Measurements from ENCODE around the gene VSNL1. TPM values are rescaled to one million over a fixed set of nuclear protein-coding genes. Genes with fewer than 3 reads are reported as not detected.

The VSNL1 gene
- polyA plus RNA-seq, 1 of the 3 experiments (the other 2 are of a cell fraction) = 1.3 TPM

DNA sequence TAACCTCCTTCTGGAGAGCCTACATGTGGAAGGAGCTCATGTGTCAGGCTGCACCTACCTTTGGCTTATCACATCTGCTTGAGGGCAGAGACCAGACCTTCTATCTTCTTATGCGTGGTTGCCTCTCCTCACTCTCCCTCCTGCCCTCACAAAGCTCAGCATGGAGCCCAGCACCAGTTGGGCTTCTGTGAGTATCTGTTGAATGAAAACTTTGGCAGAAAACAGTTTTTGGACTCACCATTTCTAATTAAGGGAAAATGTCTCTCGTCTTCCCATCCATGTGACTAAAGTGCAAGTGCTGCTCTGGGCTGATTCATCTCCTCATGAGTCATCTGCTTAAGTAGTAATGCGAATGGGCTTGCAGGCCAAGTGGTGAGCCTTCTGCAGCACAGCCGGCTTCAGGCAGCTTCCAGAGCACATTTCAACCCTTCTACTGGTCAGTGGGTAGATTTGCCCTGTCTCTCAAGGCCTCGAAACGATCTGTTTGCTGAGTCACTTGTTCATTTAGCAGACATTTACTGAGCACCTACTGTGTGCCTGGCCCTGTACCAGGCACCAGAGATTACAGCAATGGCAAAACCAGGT is 102.6 kb downstream of the VSNL1 start:
- no peak for DNase-seq
- peak overlapping the region; percentile 30 for H3K4me2 ChIP-seq
- H3F3A ChIP-seq (replicated peaks; ENCODE audit: insufficient read depth) = peaks cover 11% of the 10 kb centered on the region
- H3K27ac ChIP-seq (ENCODE audit: low read depth in 2 of 2, low read length in 1 of 2) = peak overlapping the region in 1 of 2 experiments; percentile 76; a peak in 2 of 4 replicates
- CTCF ChIA-PET = interaction anchor here (0.9 to 23.6 kb wide), 2 partner anchors 9 to 27 kb away, joined by 4 to 471 read pairs; no protein-coding TSS in a partner anchor
- H3K9me2 ChIP-seq = no peaks in the 10 kb centered on the region
- H3K4me1 ChIP-seq (ENCODE audit: control insufficient read depth in 1 of 2, insufficient read depth in 2 of 2, low read depth in 1 of 2, low read length in 1 of 2) = peaks cover 0 to 30% of the 10 kb centered on the region in 2 experiments; a peak in 2 of 4 replicates
- no peaks in the 10 kb centered on the region for H3K79me2 ChIP-seq (ENCODE audit: insufficient read depth)
- H3K9me3 ChIP-seq = no peaks in the 10 kb centered on the region
- H3K4me3 ChIP-seq (ENCODE audit: low read depth in 2 of 2, low read length in 1 of 2) = no peak overlapping the region
- H3K9ac ChIP-seq = no peak overlapping the region; the same call in 1 of the 2 replicates
- 19% methylated on average over 6 of the region's 6 CpGs for WGBS (ENCODE audit: low lambda C conversion rate)
- H2AFZ ChIP-seq (ENCODE audit: low read depth) = peak overlapping the region; percentile 92
- POLR2A ChIA-PET = no interaction called here
- H3K36me3 ChIP-seq (replicated peaks in 1 of 2; ENCODE audit: control insufficient read depth in 1 of 2, insufficient read depth in 2 of 2, low read length in 1 of 2) = no peaks in the 10 kb centered on the region
- H4K20me1 ChIP-seq (ENCODE audit: insufficient read depth) = no peaks in the 10 kb centered on the region
- H3K27me3 ChIP-seq (ENCODE audit: insufficient read depth) = no peaks in the 10 kb centered on the region
- TF ChIP-seq, protein P1, sequence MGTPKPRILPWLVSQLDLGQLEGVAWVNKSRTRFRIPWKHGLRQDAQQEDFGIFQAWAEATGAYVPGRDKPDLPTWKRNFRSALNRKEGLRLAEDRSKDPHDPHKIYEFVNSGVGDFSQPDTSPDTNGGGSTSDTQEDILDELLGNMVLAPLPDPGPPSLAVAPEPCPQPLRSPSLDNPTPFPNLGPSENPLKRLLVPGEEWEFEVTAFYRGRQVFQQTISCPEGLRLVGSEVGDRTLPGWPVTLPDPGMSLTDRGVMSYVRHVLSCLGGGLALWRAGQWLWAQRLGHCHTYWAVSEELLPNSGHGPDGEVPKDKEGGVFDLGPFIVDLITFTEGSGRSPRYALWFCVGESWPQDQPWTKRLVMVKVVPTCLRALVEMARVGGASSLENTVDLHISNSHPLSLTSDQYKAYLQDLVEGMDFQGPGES (IDR thresholded peaks at IDR 0.05; ENCODE audit: low read depth, low read length) = no peak
- TF ChIP-seq EP300 (IDR thresholded peaks at IDR 0.05; ENCODE audit: borderline replicate concordance in 1 of 2, low read depth in 1 of 2, low read length in 1 of 2) (peak in 1 of 2 experiments; percentile 65; a peak in 1 of 4 replicates), TEAD4 (IDR thresholded peaks at IDR 0.05; ENCODE audit: borderline replicate concordance, insufficient read depth) (no peak), YY1 (IDR thresholded peaks at IDR 0.05; ENCODE audit: low read depth) (no peak; the same call in 1 of the 2 replicates), POLR2AphosphoS5 (IDR thresholded peaks at IDR 0.05; ENCODE audit: low read depth, low read length) (peak; percentile 80; the same call in 1 of the 2 replicates), GATA2 (CRISPR knock-in tag; IDR thresholded peaks at IDR 0.05) (no peak), EZH2phosphoT487 (IDR thresholded peaks at IDR 0.05; ENCODE audit: borderline replicate concordance, low read depth) (no peak), RAD21 (IDR thresholded peaks at IDR 0.05; ENCODE audit: low read length) (no peak), GABPA (IDR thresholded peaks at IDR 0.05; ENCODE audit: low read depth) (no peak), RXRA (IDR thresholded peaks at IDR 0.05; ENCODE audit: borderline replicate concordance, low read depth) (no peak), SIN3A (IDR thresholded peaks at IDR 0.05; ENCODE audit: borderline replicate concordance, low read depth, low read length) (peak; percentile 45; the same call in 1 of the 2 replicates), MEF2A (IDR thresholded peaks at IDR 0.05; ENCODE audit: borderline replicate concordance, low read depth) (no peak; the same call in 1 of the 2 replicates), NFIC (IDR thresholded peaks at IDR 0.05; ENCODE audit: borderline replicate concordance) (peak; percentile 72), TCF12 (IDR thresholded peaks at IDR 0.05) (peak; percentile 87), RFX5 (IDR thresholded peaks at IDR 0.05; ENCODE audit: low read length) (no peak), FOXM1 (IDR thresholded peaks at IDR 0.05; ENCODE audit: low read depth) (no peak), SMC3 (IDR thresholded peaks at IDR 0.05; ENCODE audit: low read depth, low read length) (no peak), TAF1 (IDR thresholded peaks at IDR 0.05; ENCODE audit: borderline replicate concordance, low read depth, low read length) (peak; percentile 49; the same call in 1 of the 2 replicates), ELF1 (IDR thresholded peaks at IDR 0.05) (no peak)
- TF ChIP-seq, protein P2, sequence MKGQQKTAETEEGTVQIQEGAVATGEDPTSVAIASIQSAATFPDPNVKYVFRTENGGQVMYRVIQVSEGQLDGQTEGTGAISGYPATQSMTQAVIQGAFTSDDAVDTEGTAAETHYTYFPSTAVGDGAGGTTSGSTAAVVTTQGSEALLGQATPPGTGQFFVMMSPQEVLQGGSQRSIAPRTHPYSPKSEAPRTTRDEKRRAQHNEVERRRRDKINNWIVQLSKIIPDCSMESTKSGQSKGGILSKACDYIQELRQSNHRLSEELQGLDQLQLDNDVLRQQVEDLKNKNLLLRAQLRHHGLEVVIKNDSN (IDR thresholded peaks at IDR 0.05; ENCODE audit: borderline replicate concordance, low read depth) = peak; percentile 78
- TF ChIP-seq, protein P3, sequence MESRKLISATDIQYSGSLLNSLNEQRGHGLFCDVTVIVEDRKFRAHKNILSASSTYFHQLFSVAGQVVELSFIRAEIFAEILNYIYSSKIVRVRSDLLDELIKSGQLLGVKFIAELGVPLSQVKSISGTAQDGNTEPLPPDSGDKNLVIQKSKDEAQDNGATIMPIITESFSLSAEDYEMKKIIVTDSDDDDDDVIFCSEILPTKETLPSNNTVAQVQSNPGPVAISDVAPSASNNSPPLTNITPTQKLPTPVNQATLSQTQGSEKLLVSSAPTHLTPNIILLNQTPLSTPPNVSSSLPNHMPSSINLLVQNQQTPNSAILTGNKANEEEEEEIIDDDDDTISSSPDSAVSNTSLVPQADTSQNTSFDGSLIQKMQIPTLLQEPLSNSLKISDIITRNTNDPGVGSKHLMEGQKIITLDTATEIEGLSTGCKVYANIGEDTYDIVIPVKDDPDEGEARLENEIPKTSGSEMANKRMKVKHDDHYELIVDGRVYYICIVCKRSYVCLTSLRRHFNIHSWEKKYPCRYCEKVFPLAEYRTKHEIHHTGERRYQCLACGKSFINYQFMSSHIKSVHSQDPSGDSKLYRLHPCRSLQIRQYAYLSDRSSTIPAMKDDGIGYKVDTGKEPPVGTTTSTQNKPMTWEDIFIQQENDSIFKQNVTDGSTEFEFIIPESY (IDR thresholded peaks at IDR 0.05; ENCODE audit: borderline replicate concordance, low read depth) = peak; percentile 21; the same call in 1 of the 2 replicates
- TF ChIP-seq, protein P4, sequence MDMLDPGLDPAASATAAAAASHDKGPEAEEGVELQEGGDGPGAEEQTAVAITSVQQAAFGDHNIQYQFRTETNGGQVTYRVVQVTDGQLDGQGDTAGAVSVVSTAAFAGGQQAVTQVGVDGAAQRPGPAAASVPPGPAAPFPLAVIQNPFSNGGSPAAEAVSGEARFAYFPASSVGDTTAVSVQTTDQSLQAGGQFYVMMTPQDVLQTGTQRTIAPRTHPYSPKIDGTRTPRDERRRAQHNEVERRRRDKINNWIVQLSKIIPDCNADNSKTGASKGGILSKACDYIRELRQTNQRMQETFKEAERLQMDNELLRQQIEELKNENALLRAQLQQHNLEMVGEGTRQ (IDR thresholded peaks at IDR 0.05; ENCODE audit: borderline replicate concordance, low read depth, low read length) = 0 out of 2 replicates have a peak, but pooled peaks have one; percentile 1
- TF ChIP-seq, protein P5, sequence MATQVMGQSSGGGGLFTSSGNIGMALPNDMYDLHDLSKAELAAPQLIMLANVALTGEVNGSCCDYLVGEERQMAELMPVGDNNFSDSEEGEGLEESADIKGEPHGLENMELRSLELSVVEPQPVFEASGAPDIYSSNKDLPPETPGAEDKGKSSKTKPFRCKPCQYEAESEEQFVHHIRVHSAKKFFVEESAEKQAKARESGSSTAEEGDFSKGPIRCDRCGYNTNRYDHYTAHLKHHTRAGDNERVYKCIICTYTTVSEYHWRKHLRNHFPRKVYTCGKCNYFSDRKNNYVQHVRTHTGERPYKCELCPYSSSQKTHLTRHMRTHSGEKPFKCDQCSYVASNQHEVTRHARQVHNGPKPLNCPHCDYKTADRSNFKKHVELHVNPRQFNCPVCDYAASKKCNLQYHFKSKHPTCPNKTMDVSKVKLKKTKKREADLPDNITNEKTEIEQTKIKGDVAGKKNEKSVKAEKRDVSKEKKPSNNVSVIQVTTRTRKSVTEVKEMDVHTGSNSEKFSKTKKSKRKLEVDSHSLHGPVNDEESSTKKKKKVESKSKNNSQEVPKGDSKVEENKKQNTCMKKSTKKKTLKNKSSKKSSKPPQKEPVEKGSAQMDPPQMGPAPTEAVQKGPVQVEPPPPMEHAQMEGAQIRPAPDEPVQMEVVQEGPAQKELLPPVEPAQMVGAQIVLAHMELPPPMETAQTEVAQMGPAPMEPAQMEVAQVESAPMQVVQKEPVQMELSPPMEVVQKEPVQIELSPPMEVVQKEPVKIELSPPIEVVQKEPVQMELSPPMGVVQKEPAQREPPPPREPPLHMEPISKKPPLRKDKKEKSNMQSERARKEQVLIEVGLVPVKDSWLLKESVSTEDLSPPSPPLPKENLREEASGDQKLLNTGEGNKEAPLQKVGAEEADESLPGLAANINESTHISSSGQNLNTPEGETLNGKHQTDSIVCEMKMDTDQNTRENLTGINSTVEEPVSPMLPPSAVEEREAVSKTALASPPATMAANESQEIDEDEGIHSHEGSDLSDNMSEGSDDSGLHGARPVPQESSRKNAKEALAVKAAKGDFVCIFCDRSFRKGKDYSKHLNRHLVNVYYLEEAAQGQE (IDR thresholded peaks at IDR 0.05; ENCODE audit: low read depth, low read length) = peak; percentile 34; the same call in 1 of the 2 replicates
- TF ChIP-seq, protein P6, sequence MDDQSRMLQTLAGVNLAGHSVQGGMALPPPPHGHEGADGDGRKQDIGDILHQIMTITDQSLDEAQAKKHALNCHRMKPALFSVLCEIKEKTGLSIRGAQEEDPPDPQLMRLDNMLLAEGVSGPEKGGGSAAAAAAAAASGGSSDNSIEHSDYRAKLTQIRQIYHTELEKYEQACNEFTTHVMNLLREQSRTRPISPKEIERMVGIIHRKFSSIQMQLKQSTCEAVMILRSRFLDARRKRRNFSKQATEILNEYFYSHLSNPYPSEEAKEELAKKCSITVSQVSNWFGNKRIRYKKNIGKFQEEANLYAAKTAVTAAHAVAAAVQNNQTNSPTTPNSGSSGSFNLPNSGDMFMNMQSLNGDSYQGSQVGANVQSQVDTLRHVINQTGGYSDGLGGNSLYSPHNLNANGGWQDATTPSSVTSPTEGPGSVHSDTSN (IDR thresholded peaks at IDR 0.05) = peak; percentile 54

Data from SK-N-SH (cell line).